Activated naive CD8-positive, alpha-beta T cell treated with anti-CD3 and anti-CD28 coated beads, Interleukin-2, amount 50 U/mL, for 24 hours (primary cell): ENCODE measurements around the gene SRC.

Experiments
- ATAC-seq: fragments of 150-1000 bp; cut with Tn5 transposase; one replicate; pipeline ENCODE4 v1.10.0; 2021
- DNase-seq: peaks from one replicate; pipeline ENCODE4 v3.0.0; 2021
- H3K27ac Mint-ChIP-seq: one replicate; pipeline ENCODE4 v1.8.0; 2021; ENCODE audit warnings: mild to moderate bottlenecking, mixed read lengths
- H3K27me3 Mint-ChIP-seq: one replicate; pipeline ENCODE4 v1.8.0; 2021; ENCODE audit warnings: mixed read lengths
- H3K36me3 Mint-ChIP-seq: one replicate; pipeline ENCODE4 v1.8.0; 2021; ENCODE audit warnings: low read depth, mixed read lengths
- H3K4me1 Mint-ChIP-seq: one replicate; pipeline ENCODE4 v1.8.0; 2021; ENCODE audit warnings: mixed read lengths
- H3K4me3 Mint-ChIP-seq: one replicate; pipeline ENCODE4 v1.8.0; 2021; ENCODE audit warnings: mild to moderate bottlenecking, moderate library complexity, mixed read lengths
- H3K9me3 Mint-ChIP-seq: one replicate; pipeline ENCODE4 v1.8.0; 2021; ENCODE audit warnings: mixed read lengths

SRC gene

GRCh38 chr20:37442547-37442946, 96.6 kb downstream of the SRC start:
- Mint-ChIP-seq H3K36me3 (no peaks in the 10 kb centered on the region), H3K4me3 (no peak overlapping the region), H3K27me3 (no peaks in the 10 kb centered on the region), H3K4me1 (no peaks in the 10 kb centered on the region), H3K27ac (no peak overlapping the region), H3K9me3 (no peaks in the 10 kb centered on the region)
- no peak for DNase-seq
- ATAC-seq = no peak

GRCh38 chr20:37442986-37443385, 97.0 kb downstream of the SRC start:
- Mint-ChIP-seq H3K4me1 (no peaks in the 10 kb centered on the region), H3K9me3 (no peaks in the 10 kb centered on the region), H3K36me3 (no peaks in the 10 kb centered on the region), H3K27me3 (no peaks in the 10 kb centered on the region), H3K4me3 (no peak overlapping the region), H3K27ac (no peak overlapping the region)
- DNase-seq (no peak), ATAC-seq (no peak)

- H3K4me3 Mint-ChIP-seq = no peak overlapping the region
- no peaks in the 10 kb centered on the region for H3K9me3 Mint-ChIP-seq
- no peaks in the 10 kb centered on the region for H3K27me3 Mint-ChIP-seq
- H3K36me3 Mint-ChIP-seq = no peaks in the 10 kb centered on the region
- ATAC-seq = no peak
- no peaks in the 10 kb centered on the region for H3K4me1 Mint-ChIP-seq
- H3K27ac Mint-ChIP-seq = no peak overlapping the region
- DNase-seq = no peak
These were observed 97.7 kb downstream of the SRC start for GRCh38 chr20:37443596-37443995.

- Mint-ChIP-seq H3K36me3 (no peaks in the 10 kb centered on the region), H3K9me3 (no peaks in the 10 kb centered on the region), H3K27me3 (no peaks in the 10 kb centered on the region), H3K4me1 (no peaks in the 10 kb centered on the region), H3K27ac (no peak overlapping the region), H3K4me3 (no peak overlapping the region)
- no peak for ATAC-seq
- DNase-seq = no peak
These were observed 99.1 kb downstream of the SRC start for GRCh38 chr20:37445041-37445440.

GRCh38 chr20:37446286-37447032, 100.5 kb downstream of the SRC start:
- DNase-seq = no peak

GRCh38 chr20:37447688-37448087, 101.7 kb downstream of the SRC start:
- Mint-ChIP-seq H3K4me1 (no peaks in the 10 kb centered on the region), H3K27ac (no peak overlapping the region), H3K27me3 (peaks cover 4% of the 10 kb centered on the region), H3K4me3 (no peak overlapping the region), H3K36me3 (no peaks in the 10 kb centered on the region), H3K9me3 (no peaks in the 10 kb centered on the region)
- DNase-seq = no peak
- no peak for ATAC-seq

More at GRCh38 chr20:37446286-37447032, 100.5 kb downstream of the SRC start:
- H3K27me3 Mint-ChIP-seq = no peaks in the 10 kb centered on the region
- H3K4me3 Mint-ChIP-seq = no peak overlapping the region
- H3K27ac Mint-ChIP-seq = no peak overlapping the region
- no peaks in the 10 kb centered on the region for H3K4me1 Mint-ChIP-seq
- ATAC-seq = no peak
- no peaks in the 10 kb centered on the region for H3K9me3 Mint-ChIP-seq
- H3K36me3 Mint-ChIP-seq = no peaks in the 10 kb centered on the region

GRCh38 chr20:37449276-37449675, 103.3 kb downstream of the SRC start:
- no peak overlapping the region for H3K27ac Mint-ChIP-seq
- H3K4me1 Mint-ChIP-seq = no peaks in the 10 kb centered on the region
- peaks cover 6% of the 10 kb centered on the region for H3K9me3 Mint-ChIP-seq
- no peaks in the 10 kb centered on the region for H3K36me3 Mint-ChIP-seq
- ATAC-seq = no peak
- H3K27me3 Mint-ChIP-seq = peaks cover 10% of the 10 kb centered on the region
- no peak for DNase-seq
- no peak overlapping the region for H3K4me3 Mint-ChIP-seq

GRCh38 chr20:37450344-37450743, 104.4 kb downstream of the SRC start:
- ATAC-seq = no peak
- DNase-seq = no peak
- no peak overlapping the region for H3K4me3 Mint-ChIP-seq
- peaks cover 10% of the 10 kb centered on the region for H3K27me3 Mint-ChIP-seq
- no peaks in the 10 kb centered on the region for H3K36me3 Mint-ChIP-seq
- no peak overlapping the region for H3K27ac Mint-ChIP-seq
- H3K9me3 Mint-ChIP-seq = peaks cover 15% of the 10 kb centered on the region
- no peaks in the 10 kb centered on the region for H3K4me1 Mint-ChIP-seq

GRCh38 chr20:37451616-37452015, 105.7 kb downstream of the SRC start:
- Mint-ChIP-seq H3K27me3 (peaks cover 10% of the 10 kb centered on the region), H3K36me3 (no peaks in the 10 kb centered on the region), H3K9me3 (peaks cover 23% of the 10 kb centered on the region), H3K27ac (no peak overlapping the region), H3K4me1 (no peaks in the 10 kb centered on the region), H3K4me3 (no peak overlapping the region)
- no peak for DNase-seq
- ATAC-seq = no peak

- H3K9me3 Mint-ChIP-seq = peaks cover 28% of the 10 kb centered on the region
- H3K4me3 Mint-ChIP-seq = no peak overlapping the region
These were observed 106.3 kb downstream of the SRC start for GRCh38 chr20:37452236-37452635.

GRCh38 chr20:37453288-37453687, 107.3 kb downstream of the SRC start:
- peaks cover 33% of the 10 kb centered on the region for H3K9me3 Mint-ChIP-seq
- ATAC-seq = no peak
- no peaks in the 10 kb centered on the region for H3K36me3 Mint-ChIP-seq
- H3K27me3 Mint-ChIP-seq = peaks cover 10% of the 10 kb centered on the region
- no peak overlapping the region for H3K4me3 Mint-ChIP-seq
- DNase-seq = no peak
- no peaks in the 10 kb centered on the region for H3K4me1 Mint-ChIP-seq
- H3K27ac Mint-ChIP-seq = no peak overlapping the region

More at GRCh38 chr20:37452236-37452635, 106.3 kb downstream of the SRC start:
- DNase-seq = no peak
- H3K4me1 Mint-ChIP-seq = no peaks in the 10 kb centered on the region
- no peak overlapping the region for H3K27ac Mint-ChIP-seq
- peaks cover 10% of the 10 kb centered on the region for H3K27me3 Mint-ChIP-seq
- ATAC-seq = no peak
- H3K36me3 Mint-ChIP-seq = no peaks in the 10 kb centered on the region

GRCh38 chr20:37453836-37454235, 107.9 kb downstream of the SRC start:
- H3K9me3 Mint-ChIP-seq = peaks cover 39% of the 10 kb centered on the region
- H3K27me3 Mint-ChIP-seq = peaks cover 10% of the 10 kb centered on the region
- ATAC-seq (no peak), DNase-seq (no peak)
- no peaks in the 10 kb centered on the region for H3K36me3 Mint-ChIP-seq
- no peaks in the 10 kb centered on the region for H3K4me1 Mint-ChIP-seq
- H3K27ac Mint-ChIP-seq = no peak overlapping the region
- no peak overlapping the region for H3K4me3 Mint-ChIP-seq

GRCh38 chr20:37454636-37455385, 108.9 kb downstream of the SRC start:
- Mint-ChIP-seq H3K27me3 (peaks cover 10% of the 10 kb centered on the region), H3K4me1 (no peaks in the 10 kb centered on the region), H3K4me3 (no peak overlapping the region), H3K27ac (no peak overlapping the region), H3K36me3 (no peaks in the 10 kb centered on the region), H3K9me3 (peaks cover 42% of the 10 kb centered on the region)
- DNase-seq (no peak), ATAC-seq (no peak)
